Epithelial cell of proximal tubule (primary cell): ENCODE measurements around the gene SMARCD2. TPM values are rescaled to one million over a fixed set of nuclear protein-coding genes. Genes with fewer than 3 reads are reported as not detected.
"Not testable (repeated sequence)": the region's sequence is repeated elsewhere in the genome, so short reads cannot be mapped to it uniquely, and the experiment has no call there.

Experiments
- DNase-seq: peaks from one replicate; pipeline ENCODE4 v3.0.0-alpha.2; 2011; ENCODE audit warnings: low read depth
- H3K4me3 ChIP-seq: 2 replicates; pipeline ENCODE4 v1.5.1; 2011; ENCODE audit warnings: low read depth, mild to moderate bottlenecking, low read length
- total RNA-seq: library from RNA; depleted of rRNA; stranded (reverse); fragments of >200 nt; gene quantifications from 2 replicates; pipeline ENCODE4 v1.2.3, GENCODE V29; 2015
- TF ChIP-seq, protein P1 (sequence below): conservative IDR thresholded peaks from 2 replicates; pipeline ENCODE4 v1.5.1; 2012; ENCODE audit warnings: low read depth, mild to moderate bottlenecking, low read length

Gene SMARCD2
- total RNA-seq, 1 donor from 2014 or later: 135 TPM

- TF ChIP-seq, protein P1, sequence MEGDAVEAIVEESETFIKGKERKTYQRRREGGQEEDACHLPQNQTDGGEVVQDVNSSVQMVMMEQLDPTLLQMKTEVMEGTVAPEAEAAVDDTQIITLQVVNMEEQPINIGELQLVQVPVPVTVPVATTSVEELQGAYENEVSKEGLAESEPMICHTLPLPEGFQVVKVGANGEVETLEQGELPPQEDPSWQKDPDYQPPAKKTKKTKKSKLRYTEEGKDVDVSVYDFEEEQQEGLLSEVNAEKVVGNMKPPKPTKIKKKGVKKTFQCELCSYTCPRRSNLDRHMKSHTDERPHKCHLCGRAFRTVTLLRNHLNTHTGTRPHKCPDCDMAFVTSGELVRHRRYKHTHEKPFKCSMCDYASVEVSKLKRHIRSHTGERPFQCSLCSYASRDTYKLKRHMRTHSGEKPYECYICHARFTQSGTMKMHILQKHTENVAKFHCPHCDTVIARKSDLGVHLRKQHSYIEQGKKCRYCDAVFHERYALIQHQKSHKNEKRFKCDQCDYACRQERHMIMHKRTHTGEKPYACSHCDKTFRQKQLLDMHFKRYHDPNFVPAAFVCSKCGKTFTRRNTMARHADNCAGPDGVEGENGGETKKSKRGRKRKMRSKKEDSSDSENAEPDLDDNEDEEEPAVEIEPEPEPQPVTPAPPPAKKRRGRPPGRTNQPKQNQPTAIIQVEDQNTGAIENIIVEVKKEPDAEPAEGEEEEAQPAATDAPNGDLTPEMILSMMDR: no peak
- H3K4me3 ChIP-seq: no peak overlapping the region
- no peak for DNase-seq
These were observed 36.9 kb downstream of the SMARCD2 start for GRCh38 chr17:63805591-63805990.

GRCh38 chr17:63804328-63804727 is 38.2 kb downstream of the SMARCD2 start:
- H3K4me3 ChIP-seq: no peak overlapping the region
- TF ChIP-seq, protein P1: no peak
- DNase-seq: no peak

DNA sequence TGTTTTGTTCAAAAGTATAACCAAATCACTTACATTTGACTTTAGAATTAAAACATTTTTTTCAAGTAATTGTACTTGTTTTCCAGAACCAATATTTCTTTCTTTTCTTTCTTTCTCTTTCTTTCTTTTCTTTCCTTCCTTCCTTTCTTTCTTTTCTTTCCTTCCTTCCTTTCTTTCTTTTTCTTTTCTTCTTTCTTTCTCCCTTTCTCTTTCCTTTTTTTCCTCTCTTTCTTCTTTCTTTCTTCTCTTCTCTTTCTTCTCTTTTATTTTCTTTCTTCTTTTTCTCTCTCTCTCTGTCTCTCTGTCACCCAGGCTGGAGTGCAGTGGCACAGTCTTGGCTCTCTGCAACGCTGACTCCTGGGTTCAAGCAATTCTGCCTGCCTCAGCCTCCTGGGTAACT is 41.7 kb downstream of the SMARCD2 start:
- no peak for DNase-seq
- TF ChIP-seq, protein P1: no peak

DNA sequence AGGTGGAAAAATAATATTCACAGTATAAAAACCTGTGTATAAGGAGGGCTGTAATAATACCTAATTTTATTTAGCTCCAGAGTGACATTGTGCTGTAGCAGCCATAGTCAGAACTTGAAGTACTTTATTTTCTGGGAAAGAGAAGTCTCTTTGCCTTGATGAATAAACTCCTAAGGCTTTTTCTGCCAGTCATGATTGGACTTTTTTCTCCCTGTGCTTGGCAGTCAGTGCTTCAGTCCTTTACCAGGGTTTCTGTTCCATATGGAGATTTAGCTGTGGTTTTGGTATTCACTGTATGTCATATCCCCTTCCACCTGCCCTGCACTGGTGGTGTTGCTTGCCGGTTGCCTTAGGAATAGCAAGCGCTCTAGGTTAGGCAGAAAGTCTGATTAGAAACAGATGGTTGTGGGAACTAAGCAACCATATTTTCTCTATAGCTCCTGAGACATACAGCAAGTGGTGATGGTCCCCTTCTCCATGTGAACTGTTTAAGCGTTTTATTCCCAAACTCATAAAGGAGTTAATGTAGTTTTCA is 43.8 kb downstream of the SMARCD2 start:
- no peak overlapping the region for H3K4me3 ChIP-seq
- TF ChIP-seq, protein P1: no peak
- no peak for DNase-seq

More for the DNA sequence above, 41.7 kb downstream of the SMARCD2 start:
- no peak overlapping the region for H3K4me3 ChIP-seq

- DNase-seq, H3K4me3 ChIP-seq: not testable (repeated sequence)
These were observed 46.1 kb downstream of the SMARCD2 start for GRCh38 chr17:63796375-63796774.

DNA sequence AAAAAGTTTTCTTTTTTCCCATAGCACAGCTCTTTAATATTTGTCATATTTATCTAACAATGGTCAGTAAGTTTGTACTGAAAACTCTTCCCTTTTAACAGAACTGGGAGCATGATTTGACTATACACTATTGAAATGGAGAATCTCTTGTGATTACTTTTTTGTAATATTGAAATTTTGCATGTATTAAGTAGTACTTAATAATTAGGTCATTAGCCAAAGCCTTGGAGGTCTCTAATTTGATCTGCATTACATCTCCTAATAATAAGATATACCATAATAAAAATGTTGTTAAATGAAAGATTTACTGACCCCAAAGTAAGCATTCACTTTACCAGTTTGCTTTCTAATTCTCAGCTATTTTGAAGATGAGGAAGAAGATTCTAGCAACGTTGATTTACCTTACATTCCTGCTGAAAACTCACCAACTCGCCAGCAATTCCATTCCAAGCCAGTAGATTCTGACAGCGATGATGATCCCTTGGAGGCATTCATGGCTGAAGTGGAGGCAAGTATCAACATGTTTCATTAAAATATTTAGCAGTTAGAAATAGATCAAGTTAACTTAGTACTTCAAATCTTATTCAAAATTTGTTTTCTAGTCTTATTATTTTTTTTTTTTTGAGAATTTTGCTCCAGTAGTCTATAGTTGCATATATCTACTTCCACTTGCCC is 50.3 kb downstream of the SMARCD2 start:
- no peak overlapping the region for H3K4me3 ChIP-seq

GRCh38 chr17:63790057-63790456 is 52.4 kb downstream of the SMARCD2 start:
- TF ChIP-seq, protein P1: no peak
- no peak overlapping the region for H3K4me3 ChIP-seq
- DNase-seq: no peak

More for the DNA sequence above, 50.3 kb downstream of the SMARCD2 start:
- no peak for DNase-seq
- TF ChIP-seq, protein P1: no peak
